Measurements from ENCODE around the gene SOX1.

DNA sequence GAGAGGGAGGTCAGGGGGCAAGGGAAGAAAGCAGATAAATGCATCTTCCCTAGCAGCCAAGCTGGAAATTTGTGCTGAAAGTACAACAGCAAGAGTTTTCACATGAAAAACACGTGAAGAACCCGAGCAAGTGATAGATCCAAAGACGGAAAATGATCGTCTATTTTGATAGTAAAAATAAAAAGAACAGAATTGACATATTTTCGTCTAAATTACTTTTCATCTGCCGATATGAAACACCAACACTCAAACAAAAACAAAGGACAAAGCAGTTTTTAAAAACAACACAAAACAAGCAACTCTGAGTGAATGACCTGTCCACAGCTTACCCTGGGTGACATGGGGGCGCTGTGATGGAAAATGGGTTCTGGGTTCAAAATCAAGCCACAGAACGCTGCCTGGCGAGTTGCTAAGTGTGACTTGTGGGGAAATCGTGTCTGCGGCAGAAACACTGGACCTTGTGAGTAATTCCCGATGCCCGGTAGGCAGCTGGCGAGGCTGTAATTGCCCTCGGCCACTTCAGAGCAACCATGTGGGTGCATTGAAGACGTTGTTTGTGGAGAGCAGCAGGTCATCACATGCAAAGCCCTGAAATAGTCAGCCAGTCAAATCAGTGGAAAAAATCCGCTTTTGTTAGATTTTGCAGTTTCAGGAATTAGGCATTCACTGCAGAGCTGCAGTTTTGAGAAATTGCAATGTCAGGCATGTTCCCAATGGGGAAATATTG lies 7.4 kb downstream of the SOX1 start:
- TF ChIP-seq POLR2AphosphoS5 (IDR thresholded peaks at IDR 0.05; ENCODE audit: low read depth, low read length), result no peak
- no peak for TF ChIP-seq TAF1 (IDR thresholded peaks at IDR 0.05; ENCODE audit: borderline replicate concordance, insufficient read depth, low read length)
- TF ChIP-seq, protein P1, sequence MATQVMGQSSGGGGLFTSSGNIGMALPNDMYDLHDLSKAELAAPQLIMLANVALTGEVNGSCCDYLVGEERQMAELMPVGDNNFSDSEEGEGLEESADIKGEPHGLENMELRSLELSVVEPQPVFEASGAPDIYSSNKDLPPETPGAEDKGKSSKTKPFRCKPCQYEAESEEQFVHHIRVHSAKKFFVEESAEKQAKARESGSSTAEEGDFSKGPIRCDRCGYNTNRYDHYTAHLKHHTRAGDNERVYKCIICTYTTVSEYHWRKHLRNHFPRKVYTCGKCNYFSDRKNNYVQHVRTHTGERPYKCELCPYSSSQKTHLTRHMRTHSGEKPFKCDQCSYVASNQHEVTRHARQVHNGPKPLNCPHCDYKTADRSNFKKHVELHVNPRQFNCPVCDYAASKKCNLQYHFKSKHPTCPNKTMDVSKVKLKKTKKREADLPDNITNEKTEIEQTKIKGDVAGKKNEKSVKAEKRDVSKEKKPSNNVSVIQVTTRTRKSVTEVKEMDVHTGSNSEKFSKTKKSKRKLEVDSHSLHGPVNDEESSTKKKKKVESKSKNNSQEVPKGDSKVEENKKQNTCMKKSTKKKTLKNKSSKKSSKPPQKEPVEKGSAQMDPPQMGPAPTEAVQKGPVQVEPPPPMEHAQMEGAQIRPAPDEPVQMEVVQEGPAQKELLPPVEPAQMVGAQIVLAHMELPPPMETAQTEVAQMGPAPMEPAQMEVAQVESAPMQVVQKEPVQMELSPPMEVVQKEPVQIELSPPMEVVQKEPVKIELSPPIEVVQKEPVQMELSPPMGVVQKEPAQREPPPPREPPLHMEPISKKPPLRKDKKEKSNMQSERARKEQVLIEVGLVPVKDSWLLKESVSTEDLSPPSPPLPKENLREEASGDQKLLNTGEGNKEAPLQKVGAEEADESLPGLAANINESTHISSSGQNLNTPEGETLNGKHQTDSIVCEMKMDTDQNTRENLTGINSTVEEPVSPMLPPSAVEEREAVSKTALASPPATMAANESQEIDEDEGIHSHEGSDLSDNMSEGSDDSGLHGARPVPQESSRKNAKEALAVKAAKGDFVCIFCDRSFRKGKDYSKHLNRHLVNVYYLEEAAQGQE (IDR thresholded peaks at IDR 0.05; ENCODE audit: insufficient read depth in 1 of 2, low read depth in 2 of 2, low read length in 2 of 2), result no peak
- no peak for TF ChIP-seq FOXP2 (optimal IDR thresholded peaks at IDR 0.05; ENCODE audit: borderline replicate concordance, extremely low read depth, extremely low read length, insufficient read depth)
- TF ChIP-seq SIN3A (IDR thresholded peaks at IDR 0.05; ENCODE audit: borderline replicate concordance, insufficient read depth, low read length), result no peak

All from PFSK-1 (cell line).